Erythroblast (primary cell): ENCODE measurements around the gene DALRD3.

Source experiments
- GATA1 ChIP-seq: IDR thresholded peaks from 2 replicates; pipeline ENCODE4 v1.6.1; 2011; ENCODE audit warnings: low read depth, mild to moderate bottlenecking, control low read depth, low read length, moderate library complexity
- POLR2A ChIP-seq: IDR thresholded peaks from 2 replicates; pipeline ENCODE4 v1.6.1; 2011; ENCODE audit warnings: mild to moderate bottlenecking, low read length

GRCh38 chr3:49027634-49028033 lies 9.3 kb upstream of the DALRD3 start:
- TF ChIP-seq POLR2A (no peak), GATA1 (no peak)
